Tongue (tissue), 2 donors: ENCODE measurements around the gene ATRAID. TPM values are rescaled to one million over a fixed set of nuclear protein-coding genes. Genes with fewer than 3 reads are reported as not detected.

Source experiments
- DNase-seq: peaks from one replicate; pipeline ENCODE4 v3.0.0-alpha.2; 2015
- total RNA-seq: library from RNA; depleted of rRNA; stranded (reverse); fragments of >200 nt; gene quantifications from one replicate; pipeline ENCODE4 v1.2.3, GENCODE V29; 2014

The ATRAID gene
- total RNA-seq, 1 donor from 2014 or later, result 114 TPM

GRCh38 chr2:27250652-27251379 is 39.0 kb downstream of the ATRAID start:
- DNase-seq, result no peak

GRCh38 chr2:27251766-27252165 is 39.9 kb downstream of the ATRAID start:
- no peak for DNase-seq

GRCh38 chr2:27255187-27255586 is 43.3 kb downstream of the ATRAID start:
- no peak for DNase-seq

GRCh38 chr2:27255660-27256059 is 43.8 kb downstream of the ATRAID start:
- DNase-seq, result no peak

GRCh38 chr2:27256855-27257454 is 45.1 kb downstream of the ATRAID start:
- no peak for DNase-seq

- DNase-seq, result no peak
Observed at GRCh38 chr2:27258051-27258450, 46.2 kb downstream of the ATRAID start.

- no peak for DNase-seq
Observed at GRCh38 chr2:27261241-27261925, 49.5 kb downstream of the ATRAID start.

- no peak for DNase-seq
Observed at GRCh38 chr2:27261926-27262298, 50.1 kb downstream of the ATRAID start.

GRCh38 chr2:27262379-27263286 is 50.8 kb downstream of the ATRAID start, which contains the start of gene SLC30A3:
Gene SLC30A3, minus strand, starts transcription at chr2:27263047. Its CDS starts 141 bp downstream, at chr2:27262906.
- DNase-seq, result peak; percentile 63

- DNase-seq, result no peak
Observed at GRCh38 chr2:27263287-27264252, 51.7 kb downstream of the ATRAID start.

- no peak for DNase-seq
Observed at GRCh38 chr2:27264253-27264752, 52.5 kb downstream of the ATRAID start.

- DNase-seq, result peak; percentile 80
Observed at GRCh38 chr2:27264753-27265535, 53.1 kb downstream of the ATRAID start.

- no peak for DNase-seq
Observed at GRCh38 chr2:27265536-27265870, 53.7 kb downstream of the ATRAID start.

Other genes with a start within 250 kb of the ATRAID start
- gene MAPRE3, start 241.4 kb upstream of the ATRAID start, total RNA-seq, result 4.0 TPM
- gene TMEM214, start 179.1 kb upstream of the ATRAID start, total RNA-seq, result 21.0 TPM
- gene AGBL5, start 160.4 kb upstream of the ATRAID start, total RNA-seq, result 8.9 TPM
- gene OST4, start 140.4 kb upstream of the ATRAID start, total RNA-seq, result 209 TPM
- 82.0 TPM for gene EMILIN1, start 133.4 kb upstream of the ATRAID start, total RNA-seq
- gene KHK, start 125.3 kb upstream of the ATRAID start, total RNA-seq, result 1.6 TPM
- 1.6 TPM for gene CGREF1, start 92.9 kb upstream of the ATRAID start, total RNA-seq
- 1.3 TPM for gene ABHD1, start 88.2 kb upstream of the ATRAID start, total RNA-seq
- 52.6 TPM for gene PREB, start 77.4 kb upstream of the ATRAID start, total RNA-seq
- gene PRR30, start 72.6 kb upstream of the ATRAID start, total RNA-seq, result not detected
- not detected for gene TCF23, start 63.0 kb upstream of the ATRAID start, total RNA-seq
- 26.1 TPM for gene SLC5A6, start 227 bp downstream of the ATRAID start, total RNA-seq
- 33.7 TPM for gene CAD, start 5.3 kb downstream of the ATRAID start, total RNA-seq
- gene SLC30A3, start 51.0 kb downstream of the ATRAID start, total RNA-seq, result not detected
- gene DNAJC5G, start 63.4 kb downstream of the ATRAID start, total RNA-seq, result not detected
- gene TRIM54, start 70.4 kb downstream of the ATRAID start, total RNA-seq, result 40.5 TPM
- gene UCN, start 96.4 kb downstream of the ATRAID start, total RNA-seq, result not detected
- 34.6 TPM for gene MPV17, start 111.1 kb downstream of the ATRAID start, total RNA-seq
- 30.3 TPM for gene GTF3C2, start 144.7 kb downstream of the ATRAID start, total RNA-seq
- gene EIF2B4, start 158.3 kb downstream of the ATRAID start, total RNA-seq, result 21.2 TPM
- gene SNX17, start 158.6 kb downstream of the ATRAID start, total RNA-seq, result 80.9 TPM
- gene ZNF513, start 168.7 kb downstream of the ATRAID start, total RNA-seq, result 9.4 TPM
- gene PPM1G, start 197.6 kb downstream of the ATRAID start, total RNA-seq, result 41.3 TPM
- 93.0 TPM for gene NRBP1, start 216.6 kb downstream of the ATRAID start, total RNA-seq
- 6.2 TPM for gene KRTCAP3, start 230.3 kb downstream of the ATRAID start, total RNA-seq